Osteoblast (primary cell): ENCODE measurements around the gene NKAIN2. TPM values are rescaled to one million over a fixed set of nuclear protein-coding genes. Genes with fewer than 3 reads are reported as not detected.

Source experiments
- DNase-seq: peaks from one replicate; pipeline ENCODE4 v3.0.0; 2011; ENCODE audit warnings: low spot score, mixed read lengths; ENCODE audit not compliant: insufficient read length; ENCODE audit errors: missing footprints
- H2AFZ ChIP-seq: 2 replicates; pipeline ENCODE4 v1.6.0; 2011; ENCODE audit warnings: mild to moderate bottlenecking, low read length
- H3K27ac ChIP-seq: 2 replicates; pipeline ENCODE4 v1.5.1; 2011; ENCODE audit warnings: mild to moderate bottlenecking, low read depth, low read length, moderate library complexity
- H3K27me3 ChIP-seq: 2 replicates; pipeline ENCODE4 v1.6.0; 2012; ENCODE audit warnings: mild to moderate bottlenecking, control low read depth, inconsistent platforms, low read length, moderate library complexity; ENCODE audit not compliant: insufficient read depth
- H3K36me3 ChIP-seq: 2 replicates; pipeline ENCODE4 v1.5.1; 2011; ENCODE audit warnings: mild to moderate bottlenecking, low read length, control low read depth, moderate library complexity; ENCODE audit not compliant: insufficient read depth
- H3K4me1 ChIP-seq: 2 replicates; pipeline ENCODE4 v1.5.1; 2011; ENCODE audit warnings: mild to moderate bottlenecking, low read length, control low read depth, moderate library complexity; ENCODE audit not compliant: insufficient read depth
- H3K4me2 ChIP-seq: 2 replicates; pipeline ENCODE4 v1.6.0; 2011; ENCODE audit warnings: mild to moderate bottlenecking, low read length; ENCODE audit not compliant: insufficient read depth
- H3K4me3 ChIP-seq: fragments of 200-600 bp; sonication (generic); 3 replicates; pipeline ENCODE4 v1.5.1; 2012; ENCODE audit warnings: mild to moderate bottlenecking, low read length, inconsistent platforms; ENCODE audit not compliant: insufficient read depth
- H3K79me2 ChIP-seq: 2 replicates; pipeline ENCODE4 v1.6.0; 2012; ENCODE audit warnings: mild to moderate bottlenecking, low read length, control low read depth, inconsistent platforms; ENCODE audit not compliant: insufficient read depth
- H3K9me3 ChIP-seq: 2 replicates; pipeline ENCODE4 v1.5.1; 2011; ENCODE audit warnings: low read depth, low read length, control low read depth
- H4K20me1 ChIP-seq: 2 replicates; pipeline ENCODE4 v1.6.0; 2012; ENCODE audit warnings: mild to moderate bottlenecking, low read length, control low read depth; ENCODE audit not compliant: insufficient read depth
- CTCF ChIP-seq: IDR thresholded peaks from 2 replicates; pipeline ENCODE4 v1.5.1; 2011; ENCODE audit warnings: mild to moderate bottlenecking, low read depth, low read length, moderate library complexity; ENCODE audit errors: extremely low read depth
- total RNA-seq: library from RNA; depleted of rRNA; stranded (reverse); fragments of >200 nt; gene quantifications from 2 replicates; pipeline ENCODE4 v1.2.3, GENCODE V29; 2012

The NKAIN2 gene
- total RNA-seq, 1 donor, result under 0.01 TPM

GRCh38 chr6:124539096-124539495, 735.4 kb downstream of the NKAIN2 start:
- H3K79me2 ChIP-seq, result no peaks in the 10 kb centered on the region
- H3K4me2 ChIP-seq, result no peak overlapping the region
- H4K20me1 ChIP-seq, result no peaks in the 10 kb centered on the region
- H3K36me3 ChIP-seq, result no peaks in the 10 kb centered on the region
- no peak overlapping the region for H3K4me3 ChIP-seq
- H2AFZ ChIP-seq, result no peak overlapping the region
- H3K9me3 ChIP-seq, result no peaks in the 10 kb centered on the region
- no peak overlapping the region for H3K27ac ChIP-seq
- DNase-seq, result no peak
- H3K27me3 ChIP-seq, result no peaks in the 10 kb centered on the region
- no peaks in the 10 kb centered on the region for H3K4me1 ChIP-seq
- TF ChIP-seq CTCF, result no peak

GRCh38 chr6:124541573-124541972, 737.9 kb downstream of the NKAIN2 start:
- Histone ChIP-seq H4K20me1 (no peaks in the 10 kb centered on the region), H2AFZ (no peak overlapping the region), H3K4me1 (no peaks in the 10 kb centered on the region), H3K36me3 (no peaks in the 10 kb centered on the region), H3K79me2 (no peaks in the 10 kb centered on the region), H3K27ac (no peak overlapping the region), H3K4me3 (no peak overlapping the region), H3K9me3 (no peaks in the 10 kb centered on the region), H3K4me2 (no peak overlapping the region), H3K27me3 (no peaks in the 10 kb centered on the region)
- no peak for DNase-seq
- TF ChIP-seq CTCF, result no peak

- H4K20me1 ChIP-seq, result no peaks in the 10 kb centered on the region
- no peak overlapping the region for H3K27ac ChIP-seq
- TF ChIP-seq CTCF, result no peak
- H3K4me3 ChIP-seq, result no peak overlapping the region
- H3K27me3 ChIP-seq, result no peaks in the 10 kb centered on the region
- H3K36me3 ChIP-seq, result no peaks in the 10 kb centered on the region
- H3K79me2 ChIP-seq, result no peaks in the 10 kb centered on the region
- no peaks in the 10 kb centered on the region for H3K9me3 ChIP-seq
- no peak overlapping the region for H3K4me2 ChIP-seq
- no peak for DNase-seq
- H3K4me1 ChIP-seq, result no peaks in the 10 kb centered on the region
- no peak overlapping the region for H2AFZ ChIP-seq
Observed at GRCh38 chr6:124546601-124547000, 742.9 kb downstream of the NKAIN2 start.

GRCh38 chr6:124551711-124552233, 748.1 kb downstream of the NKAIN2 start:
- Histone ChIP-seq H2AFZ (no peak overlapping the region), H3K27ac (no peak overlapping the region), H3K4me2 (no peak overlapping the region), H3K4me1 (no peaks in the 10 kb centered on the region), H4K20me1 (no peaks in the 10 kb centered on the region), H3K36me3 (no peaks in the 10 kb centered on the region), H3K4me3 (no peak overlapping the region), H3K9me3 (no peaks in the 10 kb centered on the region), H3K79me2 (no peaks in the 10 kb centered on the region), H3K27me3 (no peaks in the 10 kb centered on the region)
- TF ChIP-seq CTCF, result no peak
- no peak for DNase-seq
